H1 (cell line): ENCODE results near the gene CFAP74.

Experiments
- CEBPB ChIP-seq: IDR thresholded peaks from 2 replicates; pipeline ENCODE4 v1.6.1; 2012; ENCODE audit warnings: low read depth, low read length
- CHD2 ChIP-seq: IDR thresholded peaks from 2 replicates; pipeline ENCODE4 v1.6.1; 2012; ENCODE audit warnings: low read length, improper control_type of control experiment
- EP300 ChIP-seq, 2 experiments: IDR thresholded peaks; 1 replicate in 1 of 2; 2 replicates in 1 of 2; pipeline ENCODE4 v1.6.1; 2011 to 2012; ENCODE audit warnings: low read depth in 2 of 2, low read length in 2 of 2, mild to moderate bottlenecking in 2 of 2, borderline replicate concordance in 1 of 2, inconsistent platforms in 1 of 2, moderate library complexity in 1 of 2
- EZH2 ChIP-seq: fragments of 200-600 bp; sonication (generic); IDR thresholded peaks from 2 replicates; pipeline ENCODE4 v1.7.1; 2012; ENCODE audit warnings: low read depth, mild to moderate bottlenecking, moderate library complexity, low read length, inconsistent platforms; ENCODE audit not compliant: severe bottlenecking
- JUN ChIP-seq: IDR thresholded peaks from 2 replicates; pipeline ENCODE4 v1.6.1; 2011; ENCODE audit warnings: low read depth, mild to moderate bottlenecking, improper control_type of control experiment, low read length
- POLR2A ChIP-seq, 2 experiments: IDR thresholded peaks; 1 replicate in 1 of 2; 2 replicates in 1 of 2; pipeline ENCODE4 v1.6.1; 2011; ENCODE audit warnings: low read depth in 2 of 2, low read length in 2 of 2, mild to moderate bottlenecking in 2 of 2; ENCODE audit errors: control extremely low read depth in 1 of 2
- POLR2AphosphoS5 ChIP-seq: IDR thresholded peaks from 2 replicates; pipeline ENCODE4 v1.6.1; 2011; ENCODE audit warnings: low read depth, low read length
- POU5F1 ChIP-seq: IDR thresholded peaks from 2 replicates; pipeline ENCODE4 v1.6.1; 2011; ENCODE audit warnings: low read depth, mild to moderate bottlenecking, low read length, moderate library complexity
- SIN3A ChIP-seq, 2 experiments: IDR thresholded peaks in 1 of 2; conservative IDR thresholded peaks in 1 of 2; 2 replicates each; pipeline ENCODE4 v1.6.1; 2011 to 2012; ENCODE audit warnings: low read length in 2 of 2, improper control_type of control experiment in 1 of 2, low read depth in 1 of 2, mild to moderate bottlenecking in 1 of 2
- SUZ12 ChIP-seq: fragments of 200-600 bp; sonication (generic); IDR thresholded peaks from 2 replicates; pipeline ENCODE4 v1.6.1; 2012; ENCODE audit warnings: mild to moderate bottlenecking, inconsistent platforms, low read length, moderate library complexity, mixed read lengths
- ZNF274 ChIP-seq: IDR thresholded peaks from 2 replicates; pipeline ENCODE4 v1.7.0; 2012; ENCODE audit warnings: low read length, borderline replicate concordance; ENCODE audit errors: extremely low read depth
- TF ChIP-seq, protein P1 (sequence below), 3 experiments: IDR thresholded peaks; 1 replicate in 2 of 3; 2 replicates in 1 of 3; pipeline versions ENCODE4 v1.5.1 to v1.6.1; 2011; ENCODE audit warnings: low read length in 3 of 3, mild to moderate bottlenecking in 3 of 3, inconsistent platforms in 2 of 3, low read depth in 1 of 3, moderate library complexity in 1 of 3; ENCODE audit not compliant: insufficient read depth in 1 of 3; ENCODE audit errors: control extremely low read depth in 1 of 3
- TF ChIP-seq, protein P2 (sequence below): IDR thresholded peaks from 2 replicates; pipeline ENCODE4 v1.6.1; 2011; ENCODE audit warnings: low read depth, mild to moderate bottlenecking, low read length; ENCODE audit not compliant: insufficient read depth

DNA sequence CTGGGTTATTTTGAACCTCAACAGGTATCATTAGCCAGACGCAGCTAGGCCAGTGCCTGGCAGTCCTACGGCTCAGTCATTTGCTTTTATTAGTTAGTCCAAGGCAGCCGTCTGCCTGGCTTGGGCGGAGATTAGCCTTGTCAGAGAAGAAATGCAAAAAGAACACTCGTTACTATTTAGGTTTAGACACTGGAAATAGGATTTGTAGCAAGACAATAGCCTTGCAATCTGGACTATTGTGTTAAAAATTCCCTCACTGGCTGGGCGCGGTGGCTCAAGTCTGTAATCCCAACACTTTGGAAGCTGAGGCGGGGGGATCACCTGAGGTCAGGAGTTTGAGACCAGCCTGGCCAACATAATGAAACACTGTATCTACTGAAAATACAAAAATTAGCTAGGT lies 35.7 kb upstream of the CFAP74 start:
- TF ChIP-seq, protein P1, sequence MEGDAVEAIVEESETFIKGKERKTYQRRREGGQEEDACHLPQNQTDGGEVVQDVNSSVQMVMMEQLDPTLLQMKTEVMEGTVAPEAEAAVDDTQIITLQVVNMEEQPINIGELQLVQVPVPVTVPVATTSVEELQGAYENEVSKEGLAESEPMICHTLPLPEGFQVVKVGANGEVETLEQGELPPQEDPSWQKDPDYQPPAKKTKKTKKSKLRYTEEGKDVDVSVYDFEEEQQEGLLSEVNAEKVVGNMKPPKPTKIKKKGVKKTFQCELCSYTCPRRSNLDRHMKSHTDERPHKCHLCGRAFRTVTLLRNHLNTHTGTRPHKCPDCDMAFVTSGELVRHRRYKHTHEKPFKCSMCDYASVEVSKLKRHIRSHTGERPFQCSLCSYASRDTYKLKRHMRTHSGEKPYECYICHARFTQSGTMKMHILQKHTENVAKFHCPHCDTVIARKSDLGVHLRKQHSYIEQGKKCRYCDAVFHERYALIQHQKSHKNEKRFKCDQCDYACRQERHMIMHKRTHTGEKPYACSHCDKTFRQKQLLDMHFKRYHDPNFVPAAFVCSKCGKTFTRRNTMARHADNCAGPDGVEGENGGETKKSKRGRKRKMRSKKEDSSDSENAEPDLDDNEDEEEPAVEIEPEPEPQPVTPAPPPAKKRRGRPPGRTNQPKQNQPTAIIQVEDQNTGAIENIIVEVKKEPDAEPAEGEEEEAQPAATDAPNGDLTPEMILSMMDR (IDR thresholded peaks at IDR 0.05; ENCODE audit: control extremely low read depth in 1 of 3, insufficient read depth in 1 of 3, low read depth in 1 of 3, low read length in 3 of 3), result no peak
- TF ChIP-seq SUZ12 (no peak), POLR2AphosphoS5 (no peak), CHD2 (no peak), JUN (no peak), POU5F1 (no peak), ZNF274 (no peak), SIN3A (conservative IDR thresholded peaks at IDR 0.05 in 1 of 2, IDR thresholded peaks at IDR 0.05 in 1 of 2; ENCODE audit: low read depth in 1 of 2, low read length in 2 of 2) (no peak), EZH2 (no peak), CEBPB (no peak), EP300 (IDR thresholded peaks at IDR 0.05; ENCODE audit: borderline replicate concordance in 1 of 2, low read depth in 2 of 2, low read length in 2 of 2) (no peak), POLR2A (IDR thresholded peaks at IDR 0.05; ENCODE audit: control extremely low read depth in 1 of 2, low read depth in 2 of 2, low read length in 2 of 2) (no peak)
- TF ChIP-seq, protein P2, sequence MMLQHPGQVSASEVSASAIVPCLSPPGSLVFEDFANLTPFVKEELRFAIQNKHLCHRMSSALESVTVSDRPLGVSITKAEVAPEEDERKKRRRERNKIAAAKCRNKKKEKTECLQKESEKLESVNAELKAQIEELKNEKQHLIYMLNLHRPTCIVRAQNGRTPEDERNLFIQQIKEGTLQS, result no peak
